GM12873 (cell line): ENCODE data around the gene EPS15.

ENCODE experiments used
- TF ChIP-seq, protein P1 (sequence below): IDR thresholded peaks from 2 replicates; pipeline ENCODE4 v1.5.1; 2012; ENCODE audit warnings: low read depth, mild to moderate bottlenecking, moderate library complexity, low read length, control low read depth; ENCODE audit not compliant: insufficient read depth; ENCODE audit errors: missing control alignments

EPS15 gene

DNA sequence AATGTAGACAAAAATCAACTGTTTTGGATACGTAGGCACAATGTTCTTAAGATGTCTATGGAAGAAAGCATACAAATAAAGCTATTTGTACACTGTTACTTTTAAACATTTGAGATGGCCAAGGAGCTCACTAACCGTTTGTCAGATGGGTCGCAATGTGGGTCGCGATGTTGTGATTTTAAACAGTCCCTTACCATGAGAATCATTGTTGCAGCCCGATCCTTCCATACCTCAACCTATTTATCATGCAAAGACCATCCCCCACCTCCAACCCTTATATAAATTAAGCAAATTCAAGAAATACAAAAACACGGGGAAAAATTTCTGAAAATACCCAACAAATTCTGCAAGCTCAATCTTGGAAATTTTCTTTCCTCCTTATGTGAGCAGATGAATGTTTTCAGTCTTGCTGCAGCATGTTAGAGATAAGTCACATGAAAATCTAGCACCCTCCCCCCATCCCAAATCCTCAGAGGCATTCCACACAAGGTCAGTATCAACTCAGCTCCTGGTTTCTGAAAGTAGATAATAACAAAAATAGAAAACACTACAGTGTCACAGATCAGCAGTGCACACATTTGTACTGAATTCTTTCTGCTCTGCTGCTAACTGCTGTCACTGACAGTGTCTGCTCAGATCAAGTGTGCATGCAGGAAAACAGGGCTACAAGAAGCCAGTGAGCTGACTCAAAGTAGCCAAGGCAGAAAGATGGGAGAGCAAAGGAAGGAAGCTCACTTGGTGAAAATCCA is 95.8 kb downstream of the EPS15 start:
- TF ChIP-seq, protein P1, sequence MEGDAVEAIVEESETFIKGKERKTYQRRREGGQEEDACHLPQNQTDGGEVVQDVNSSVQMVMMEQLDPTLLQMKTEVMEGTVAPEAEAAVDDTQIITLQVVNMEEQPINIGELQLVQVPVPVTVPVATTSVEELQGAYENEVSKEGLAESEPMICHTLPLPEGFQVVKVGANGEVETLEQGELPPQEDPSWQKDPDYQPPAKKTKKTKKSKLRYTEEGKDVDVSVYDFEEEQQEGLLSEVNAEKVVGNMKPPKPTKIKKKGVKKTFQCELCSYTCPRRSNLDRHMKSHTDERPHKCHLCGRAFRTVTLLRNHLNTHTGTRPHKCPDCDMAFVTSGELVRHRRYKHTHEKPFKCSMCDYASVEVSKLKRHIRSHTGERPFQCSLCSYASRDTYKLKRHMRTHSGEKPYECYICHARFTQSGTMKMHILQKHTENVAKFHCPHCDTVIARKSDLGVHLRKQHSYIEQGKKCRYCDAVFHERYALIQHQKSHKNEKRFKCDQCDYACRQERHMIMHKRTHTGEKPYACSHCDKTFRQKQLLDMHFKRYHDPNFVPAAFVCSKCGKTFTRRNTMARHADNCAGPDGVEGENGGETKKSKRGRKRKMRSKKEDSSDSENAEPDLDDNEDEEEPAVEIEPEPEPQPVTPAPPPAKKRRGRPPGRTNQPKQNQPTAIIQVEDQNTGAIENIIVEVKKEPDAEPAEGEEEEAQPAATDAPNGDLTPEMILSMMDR: no peak

DNA sequence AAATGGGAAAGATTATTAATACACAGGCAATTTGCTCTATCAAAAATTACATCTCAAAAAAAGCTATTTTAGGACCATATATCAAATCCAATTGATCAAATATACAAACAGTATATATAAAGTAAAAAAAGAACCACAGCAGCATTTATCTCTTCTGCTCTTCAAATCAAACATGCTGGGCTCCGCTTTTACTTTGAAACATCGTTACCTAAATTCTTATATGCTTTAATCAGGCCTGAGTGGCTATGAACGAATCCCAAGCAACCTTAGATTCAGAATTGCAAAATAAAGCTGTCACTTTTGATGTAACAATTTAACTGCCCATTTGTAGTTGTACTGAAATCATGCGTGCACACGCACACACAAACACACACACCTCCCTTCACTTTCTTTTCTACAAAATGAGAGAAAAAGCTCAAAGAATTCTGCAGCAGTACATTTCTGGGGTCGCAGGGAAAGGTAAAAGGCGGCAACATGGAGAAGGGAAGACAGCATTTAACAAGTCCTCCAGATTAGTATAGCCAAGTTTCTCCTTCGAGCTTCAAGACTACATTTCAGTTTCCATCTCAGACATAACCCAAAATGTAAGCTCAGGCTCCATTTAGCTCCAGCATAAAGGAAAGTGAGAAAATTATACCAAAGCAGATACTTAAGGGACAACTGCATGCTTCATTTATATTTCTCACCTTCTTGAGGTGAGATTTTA is 96.5 kb downstream of the EPS15 start:
- TF ChIP-seq, protein P1: no peak

DNA sequence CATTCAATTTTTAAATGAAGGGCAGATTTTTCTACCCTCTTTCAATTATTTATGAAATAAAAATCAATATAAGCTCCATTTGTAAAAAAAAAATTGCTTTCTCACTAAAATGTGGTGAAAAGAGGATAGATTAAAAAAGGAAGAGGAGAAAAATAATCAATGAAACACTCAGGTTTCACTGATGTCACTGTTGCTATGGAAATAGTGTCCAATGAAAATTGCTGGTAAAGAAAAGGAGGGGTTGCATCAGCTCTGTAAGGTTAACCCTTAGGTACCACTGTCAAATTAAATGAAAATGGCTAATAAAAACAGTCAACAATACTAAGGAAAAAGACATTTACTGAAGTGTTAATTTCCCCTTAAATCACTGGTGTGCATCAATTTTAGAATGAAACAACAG is 97.1 kb downstream of the EPS15 start:
- TF ChIP-seq, protein P1: no peak

DNA sequence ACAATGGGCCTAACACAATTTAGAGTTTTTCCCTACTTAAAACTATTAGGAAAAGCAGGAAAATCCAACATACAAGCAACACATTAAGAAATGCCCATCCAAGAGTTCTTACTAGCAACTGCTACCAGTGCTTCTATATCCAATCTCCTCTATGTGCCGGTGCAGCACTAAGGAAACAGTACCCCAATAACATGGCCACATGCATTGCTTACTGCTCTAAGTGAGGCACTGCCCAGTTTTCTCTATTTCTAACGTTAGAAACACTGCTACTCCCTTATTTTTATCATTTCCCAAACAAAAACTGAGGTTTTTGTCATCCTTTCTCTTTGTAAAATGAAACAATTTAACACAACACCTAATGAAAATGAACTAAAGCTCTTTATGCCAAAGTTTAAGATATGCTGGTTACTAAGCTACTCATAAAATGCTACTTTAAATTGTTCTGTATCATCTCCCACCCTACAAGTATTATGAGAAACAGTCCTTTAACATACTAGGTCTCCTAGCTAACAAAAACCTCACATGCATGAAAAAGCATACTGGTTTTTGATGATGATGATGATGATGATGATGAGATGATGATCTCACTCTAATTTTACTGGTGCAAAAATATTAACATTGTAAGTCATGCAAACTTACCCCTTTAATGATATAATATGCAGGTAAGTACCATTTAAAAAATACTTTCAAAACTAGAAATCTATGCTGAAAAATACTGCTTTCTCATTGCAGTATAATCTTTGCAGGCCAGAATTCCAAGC is 98.0 kb downstream of the EPS15 start:
- TF ChIP-seq, protein P1: no peak

DNA sequence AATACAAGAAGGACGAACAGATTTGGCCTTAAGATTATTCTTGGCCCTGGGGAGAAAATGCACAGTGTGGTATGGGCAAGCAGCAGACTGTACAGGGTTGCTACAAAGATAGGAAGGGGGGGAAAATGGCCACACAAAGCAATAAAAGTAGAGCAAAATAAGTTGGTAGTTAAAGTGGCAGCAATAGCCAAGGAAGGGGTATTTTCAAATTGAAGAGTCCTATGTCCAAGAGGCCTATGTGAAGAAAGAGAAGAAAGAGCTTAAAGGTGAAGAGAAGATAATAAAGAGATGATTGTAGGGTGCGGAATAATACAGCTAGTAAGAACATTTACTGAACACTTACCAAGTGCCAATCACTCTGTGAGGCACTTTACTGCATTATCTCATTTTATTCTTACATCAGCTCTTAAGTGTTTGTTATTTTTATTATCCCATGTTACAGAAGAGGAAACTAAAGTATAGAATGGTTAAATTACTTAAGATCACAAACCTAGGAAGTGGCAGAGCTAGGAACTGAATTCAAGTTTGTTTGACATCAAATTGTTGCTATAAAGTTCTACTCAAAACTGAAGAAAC is 100.6 kb downstream of the EPS15 start:
- TF ChIP-seq, protein P1: no peak

DNA sequence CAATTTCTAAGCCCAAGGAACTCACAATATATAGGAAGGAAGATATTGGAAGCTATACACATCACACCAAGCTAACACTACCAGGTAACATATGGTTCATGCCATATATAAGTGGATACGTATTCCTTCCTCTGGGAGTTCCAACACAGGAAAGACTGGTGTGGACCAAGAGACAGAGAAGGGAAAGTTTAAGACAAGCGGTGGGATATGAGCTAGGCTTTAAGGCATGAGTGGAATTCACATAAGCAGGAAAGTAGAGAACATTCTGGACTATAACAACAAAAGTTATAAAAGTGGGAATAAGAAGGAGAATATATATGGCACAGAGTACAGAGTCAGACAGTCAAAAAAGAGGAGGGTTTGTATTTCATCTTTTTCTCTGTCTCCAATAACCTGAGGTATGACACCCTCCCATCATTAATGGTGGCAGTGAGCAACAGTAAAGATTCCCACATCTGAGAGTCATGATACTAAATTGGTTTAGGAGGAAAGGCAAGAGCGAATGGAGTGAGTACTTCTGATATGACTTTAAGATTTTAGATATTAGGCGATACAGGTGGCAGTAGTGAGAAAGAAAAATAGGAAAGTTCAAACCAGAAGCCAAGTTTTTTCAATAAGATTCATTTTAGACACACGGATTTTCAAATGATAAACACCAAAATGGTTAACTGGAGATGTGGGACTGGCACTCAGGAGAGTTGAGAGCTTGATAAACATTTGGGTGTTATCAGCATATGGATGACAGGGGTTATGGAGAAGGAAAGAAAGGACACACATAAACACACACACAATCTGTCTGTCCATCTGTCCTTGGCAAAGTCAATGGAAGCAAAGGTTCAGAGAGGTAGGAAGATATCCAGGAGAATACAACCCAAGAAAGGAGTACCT is 101.3 kb downstream of the EPS15 start:
- TF ChIP-seq, protein P1: no peak
